Fibroblast of the aortic adventitia (primary cell): ENCODE data around the gene RELN. TPM values are rescaled to one million over a fixed set of nuclear protein-coding genes. Genes with fewer than 3 reads are reported as not detected.

Experiments
- DNase-seq: peaks from one replicate; pipeline ENCODE4 v3.0.0-alpha.2; 2010; ENCODE audit warnings: low read depth
- H3K4me3 ChIP-seq: 2 replicates; pipeline ENCODE4 v1.5.1; 2011; ENCODE audit warnings: low read depth, mild to moderate bottlenecking, control low read depth, low read length, moderate library complexity
- CTCF ChIP-seq: IDR thresholded peaks from 2 replicates; pipeline ENCODE4 v1.5.1; 2011; ENCODE audit warnings: mild to moderate bottlenecking, low read length, control low read depth, inconsistent platforms; ENCODE audit not compliant: insufficient read depth
- total RNA-seq: library from RNA; depleted of rRNA; stranded (reverse); fragments of >200 nt; gene quantifications from 2 replicates; pipeline ENCODE4 v1.2.3, GENCODE V29; 2012; ENCODE audit warnings: low replicate concordance

The RELN gene
- total RNA-seq, 1 donor: 88.7 TPM

- no peak for TF ChIP-seq CTCF
- no peak overlapping the region for H3K4me3 ChIP-seq
- no peak for DNase-seq
Observed at GRCh38 chr7:104010052-104010909, 20.8 kb upstream of the RELN start.

DNA sequence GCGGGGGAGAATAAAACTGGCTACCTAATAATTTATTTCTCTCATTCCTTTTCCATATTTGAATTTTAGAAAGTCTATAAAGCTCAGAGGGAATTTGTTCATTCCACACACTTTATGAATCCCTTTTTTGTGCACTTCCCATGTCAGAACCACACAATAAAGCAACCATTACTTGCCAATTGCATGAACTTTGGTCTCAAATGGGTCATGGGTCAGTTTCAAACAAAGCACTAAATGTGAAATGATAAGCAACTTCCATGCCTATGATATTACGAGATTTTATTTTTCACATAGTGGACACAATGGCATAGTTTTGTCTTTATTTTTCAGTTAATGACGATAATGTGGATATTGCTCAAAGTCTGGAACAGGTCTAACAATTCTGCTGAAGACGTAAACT is 18.6 kb upstream of the RELN start:
- no peak overlapping the region for H3K4me3 ChIP-seq
- TF ChIP-seq CTCF: no peak
- no peak for DNase-seq

GRCh38 chr7:104007614-104008013 is 18.2 kb upstream of the RELN start:
- no peak overlapping the region for H3K4me3 ChIP-seq
- no peak for TF ChIP-seq CTCF

DNA sequence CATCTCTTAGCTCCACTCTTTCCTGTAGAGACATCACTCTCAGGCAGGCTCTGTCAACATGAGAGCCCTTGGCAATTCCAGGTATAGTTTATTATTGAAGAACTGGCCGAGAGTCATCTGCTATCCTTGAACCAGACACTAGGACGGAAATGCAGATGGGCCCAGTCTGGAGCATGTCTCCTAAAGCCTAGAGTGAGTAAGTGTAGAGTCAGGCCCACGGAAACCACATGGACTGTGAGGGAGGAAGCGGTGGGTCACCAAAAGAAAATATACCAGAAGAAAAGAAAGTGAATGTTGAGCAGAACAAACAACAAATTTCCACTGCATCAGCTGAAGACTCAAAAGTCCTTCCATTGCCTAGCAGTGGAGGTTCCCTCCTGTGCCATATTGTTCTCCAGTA is 15.7 kb upstream of the RELN start:
- H3K4me3 ChIP-seq: no peak overlapping the region
- TF ChIP-seq CTCF: no peak
- no peak for DNase-seq

More at GRCh38 chr7:104007614-104008013, 18.2 kb upstream of the RELN start:
- DNase-seq: no peak

GRCh38 chr7:103996639-103997038 is 7.2 kb upstream of the RELN start:
- no peak for DNase-seq
- TF ChIP-seq CTCF: no peak
- no peak overlapping the region for H3K4me3 ChIP-seq

GRCh38 chr7:103996017-103996551 is 6.6 kb upstream of the RELN start:
- H3K4me3 ChIP-seq: no peak overlapping the region
- DNase-seq: no peak
- no peak for TF ChIP-seq CTCF

DNA sequence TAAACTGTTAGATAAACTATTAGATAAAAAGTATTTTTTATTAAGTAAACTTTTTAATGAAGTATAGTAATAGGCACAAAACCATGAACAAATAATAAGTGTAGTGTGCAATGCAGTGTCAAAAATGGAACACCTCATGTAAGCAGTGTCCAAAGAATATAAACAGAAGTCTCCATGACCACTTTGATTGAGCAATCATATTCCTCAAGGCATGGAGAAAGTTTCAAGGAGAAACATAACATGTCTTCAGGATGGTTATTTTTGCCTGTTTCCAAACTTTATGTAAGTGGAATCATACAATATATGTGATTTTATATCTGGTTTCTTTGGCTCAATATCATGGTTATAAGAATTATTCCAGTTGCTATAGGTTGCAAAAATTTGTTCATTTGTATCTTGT is 6.1 kb upstream of the RELN start:
- no peak for DNase-seq
- no peak overlapping the region for H3K4me3 ChIP-seq
- TF ChIP-seq CTCF: no peak
